Caki2 (cell line): ENCODE results near the gene COQ3. TPM values are rescaled to one million over a fixed set of nuclear protein-coding genes. Genes with fewer than 3 reads are reported as not detected.

Experiments
- DNase-seq: peaks from one replicate; pipeline ENCODE4 v3.0.0-alpha.2; 2015; ENCODE audit warnings: low read depth
- in situ Hi-C: cut with HindIII; loops from 2 replicates; pipeline ENCODE4 v1.10.0; 2016; ENCODE audit warnings: low sequenced_read_pairs, low pct_unique_long_range_greater_than_20kb, mixed read lengths
- total RNA-seq: library from RNA; depleted of rRNA; stranded (reverse); fragments of >200 nt; shearing (Covaris generic); gene quantifications from 2 replicates; pipeline ENCODE4 v1.2.3, GENCODE V29; 2014; ENCODE audit warnings: low replicate concordance; rRNA removed

Gene COQ3
- 7.7 and 15.3 TPM in 2 replicates for total RNA-seq

GRCh38 chr6:99393698-99394531 lies at the start of gene COQ3:
Gene COQ3, minus strand, starts transcription at chr6:99394195. Its CDS starts 16 bp downstream, at chr6:99394179.
- DNase-seq, result peak; percentile 83
- in situ Hi-C loops, result no loop called here

- in situ Hi-C loops, result no loop called here
- DNase-seq, result no peak
Observed at GRCh38 chr6:99434702-99435530, 40.9 kb upstream of the COQ3 start.

- peak; percentile 43 for DNase-seq
- in situ Hi-C loops, result no loop called here
Observed at GRCh38 chr6:99432877-99433276, 38.9 kb upstream of the COQ3 start.

- DNase-seq, result no peak
- in situ Hi-C loops, result no loop called here
Observed at GRCh38 chr6:99431901-99432300, 37.9 kb upstream of the COQ3 start.

GRCh38 chr6:99427988-99428387 lies 34.0 kb upstream of the COQ3 start:
- in situ Hi-C loops, result no loop called here
- DNase-seq, result no peak

GRCh38 chr6:99426451-99426757 lies 32.4 kb upstream of the COQ3 start:
- in situ Hi-C loops, result no loop called here
- DNase-seq, result no peak

GRCh38 chr6:99425647-99426450 lies 31.9 kb upstream of the COQ3 start:
- DNase-seq, result peak; percentile 91
- in situ Hi-C loops, result no loop called here

- DNase-seq, result peak; percentile 97
- in situ Hi-C loops, result no loop called here
Observed at GRCh38 chr6:99424761-99425646, 31.0 kb upstream of the COQ3 start, which contains the start of gene PNISR. Gene PNISR, minus strand, starts transcription at chr6:99425308. Its CDS starts 10,649 bp downstream, at chr6:99414659.

- DNase-seq, result no peak
- in situ Hi-C loops, result no loop called here
Observed at GRCh38 chr6:99424022-99424421, 30.0 kb upstream of the COQ3 start.

- DNase-seq, result no peak
- in situ Hi-C loops, result no loop called here
Observed at GRCh38 chr6:99422912-99423311, 28.9 kb upstream of the COQ3 start.

GRCh38 chr6:99416892-99417767 lies 23.1 kb upstream of the COQ3 start:
- in situ Hi-C loops, result no loop called here
- DNase-seq, result no peak

GRCh38 chr6:99416226-99416625 lies 22.2 kb upstream of the COQ3 start:
- DNase-seq, result no peak
- in situ Hi-C loops, result no loop called here

GRCh38 chr6:99415446-99415845 lies 21.5 kb upstream of the COQ3 start:
- no peak for DNase-seq
- in situ Hi-C loops, result no loop called here

GRCh38 chr6:99412065-99412464 lies 18.1 kb upstream of the COQ3 start:
- in situ Hi-C loops, result no loop called here
- no peak for DNase-seq

GRCh38 chr6:99409672-99410071 lies 15.7 kb upstream of the COQ3 start:
- in situ Hi-C loops, result no loop called here

GRCh38 chr6:99407076-99407475 lies 13.1 kb upstream of the COQ3 start:
- no peak for DNase-seq
- in situ Hi-C loops, result no loop called here

More at GRCh38 chr6:99409672-99410071, 15.7 kb upstream of the COQ3 start:
- DNase-seq, result no peak

- in situ Hi-C loops, result no loop called here
- no peak for DNase-seq
Observed at GRCh38 chr6:99402448-99402847, 8.5 kb upstream of the COQ3 start.
